SH-SY5Y (cell line): Measurements from ENCODE around the gene ZNF799.

ENCODE experiments used
- GATA2 ChIP-seq: IDR thresholded peaks from 2 replicates; pipeline ENCODE4 v1.6.1; 2011; ENCODE audit warnings: mild to moderate bottlenecking, low read depth, low read length
- GATA3 ChIP-seq: IDR thresholded peaks from 2 replicates; pipeline ENCODE4 v1.6.1; 2011; ENCODE audit warnings: low read depth, mild to moderate bottlenecking, low read length, moderate library complexity

ZNF799 gene

GRCh38 chr19:12364391-12365235 lies 36.5 kb downstream of the ZNF799 start:
- TF ChIP-seq GATA3 = no peak
- no peak for TF ChIP-seq GATA2

GRCh38 chr19:12353375-12353774 lies 47.7 kb downstream of the ZNF799 start:
- TF ChIP-seq GATA2 = no peak
- no peak for TF ChIP-seq GATA3

DNA sequence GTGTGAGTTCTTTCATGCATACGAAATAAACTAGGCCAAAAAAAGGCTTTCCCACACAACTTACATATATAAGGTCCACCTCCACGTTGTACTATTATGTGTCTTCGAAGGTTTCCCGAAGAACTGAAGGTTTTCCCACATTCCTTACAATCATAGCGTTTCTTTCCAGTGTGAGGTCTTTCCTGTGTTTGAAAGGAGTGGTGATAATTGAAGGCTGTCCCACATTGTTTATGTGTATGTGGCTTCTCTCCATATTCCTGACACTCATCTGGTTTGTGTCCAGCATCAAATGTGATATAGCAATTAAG lies 50.2 kb downstream of the ZNF799 start:
- TF ChIP-seq GATA2 = no peak
- TF ChIP-seq GATA3 = no peak

GRCh38 chr19:12350185-12350889 lies 50.7 kb downstream of the ZNF799 start:
- no peak for TF ChIP-seq GATA2
- TF ChIP-seq GATA3 = no peak

- no peak for TF ChIP-seq GATA2
- no peak for TF ChIP-seq GATA3
These were observed 54.2 kb downstream of the ZNF799 start for GRCh38 chr19:12346896-12347295.

- TF ChIP-seq GATA2 (no peak), GATA3 (no peak)
These were observed 55.9 kb downstream of the ZNF799 start for GRCh38 chr19:12345197-12345596.
